Activated CD4-positive, alpha-beta T cell treated with anti-CD3 and anti-CD28 coated beads for 36 hours (primary cell): ENCODE data around the gene TTC33. TPM values are rescaled to one million over a fixed set of nuclear protein-coding genes. Genes with fewer than 3 reads are reported as not detected.
"Not testable (repeated sequence)": the region's sequence is repeated elsewhere in the genome, so short reads cannot be mapped to it uniquely, and the experiment has no call there.

Experiments used
- ATAC-seq: fragments of 200-7000 bp; cut with Tn5 transposase; one replicate; pipeline ENCODE4 v1.10.0; 2021; ENCODE audit warnings: mild to moderate bottlenecking, moderate library complexity
- CTCF ChIA-PET: fragments of 350-600 bp; sonication (Branson Sonifier 250); formaldehyde crosslinking; loops from one replicate; lab custom pipeline; 2021; ENCODE audit warnings: antibody characterized with exemption; lab: Charles Lee
- POLR2A ChIA-PET: fragments of 350-600 bp; sonication (Branson Sonifier 250); formaldehyde crosslinking; loops from one replicate; lab custom pipeline; 2021; ENCODE audit warnings: antibody characterized with exemption, inconsistent platforms; lab: Charles Lee
- DNase-seq: peaks from one replicate; pipeline ENCODE4 v3.0.0-alpha.2; 2020
- H3K27ac Mint-ChIP-seq: one replicate; pipeline ENCODE4 v1.8.0; 2021; ENCODE audit warnings: mixed read lengths
- H3K27me3 Mint-ChIP-seq: one replicate; pipeline ENCODE4 v1.8.0; 2021; ENCODE audit warnings: mixed read lengths
- H3K36me3 Mint-ChIP-seq: one replicate; pipeline ENCODE4 v1.8.0; 2021; ENCODE audit warnings: low read depth, mixed read lengths
- H3K4me1 Mint-ChIP-seq: one replicate; pipeline ENCODE4 v1.8.0; 2021; ENCODE audit warnings: mixed read lengths
- H3K4me3 Mint-ChIP-seq: one replicate; pipeline ENCODE4 v1.8.0; 2021; ENCODE audit warnings: mild to moderate bottlenecking, moderate library complexity, mixed read lengths
- H3K9me3 Mint-ChIP-seq: one replicate; pipeline ENCODE4 v1.8.0; 2021; ENCODE audit warnings: low read depth, mixed read lengths
- intact Hi-C, 2 experiments: fragments of 100-400 bp; cut with DNase I in 1 of 2; cut with micrococcal nuclease in 1 of 2; formaldehyde crosslinking; loops; one replicate each; pipeline versions ENCODE4 v1.14.2 to v1.15.1; 2022 to 2024; cut with DNase I, micrococcal nuclease
- total RNA-seq, 2 experiments: library from RNA; stranded (reverse); gene quantifications; one replicate each; pipeline ENCODE4 v1.2.3, GENCODE V29; 2021

TTC33 gene
- total RNA-seq = 10 to 100 TPM; 31.4 to 31.7 TPM

- Mint-ChIP-seq H3K27ac (no peak within 1 kb of the TSS), H3K36me3 (peaks cover 23% of the 10 kb centered on the region), H3K4me3 (no peak within 1 kb of the TSS), H3K9me3 (no peaks in the 10 kb centered on the region), H3K4me1 (peaks cover 21% of the 10 kb centered on the region), H3K27me3 (no peaks in the 10 kb centered on the region)
- CTCF ChIA-PET = interaction anchor here (0.6 to 1.7 kb wide), 10 partner anchors 9 to 1227 kb away, joined by 3 to 6 read pairs (median 3); partner anchors contain the start of gene PRKAA1
- POLR2A ChIA-PET = interaction anchor here (0.5 kb wide), 1 partner anchor 68 kb away, joined by 3 read pairs; no protein-coding TSS in a partner anchor
- ATAC-seq (peak; percentile 90), DNase-seq (peak; percentile 99)
- intact Hi-C loops = loop anchor here (1.0 to 10.0 kb wide), 5 partner anchors 43 to 351 kb away; partner anchors contain the start of genes PRKAA1 (in 2 of the 2) and RPL37 (in 2 of the 2)
Measured at GRCh38 chr5:40755407-40756365, at the start of gene TTC33. TTC33 (minus strand) TSS chr5:40755961; CDS start chr5:40747018, 8,943 bp downstream.

DNA sequence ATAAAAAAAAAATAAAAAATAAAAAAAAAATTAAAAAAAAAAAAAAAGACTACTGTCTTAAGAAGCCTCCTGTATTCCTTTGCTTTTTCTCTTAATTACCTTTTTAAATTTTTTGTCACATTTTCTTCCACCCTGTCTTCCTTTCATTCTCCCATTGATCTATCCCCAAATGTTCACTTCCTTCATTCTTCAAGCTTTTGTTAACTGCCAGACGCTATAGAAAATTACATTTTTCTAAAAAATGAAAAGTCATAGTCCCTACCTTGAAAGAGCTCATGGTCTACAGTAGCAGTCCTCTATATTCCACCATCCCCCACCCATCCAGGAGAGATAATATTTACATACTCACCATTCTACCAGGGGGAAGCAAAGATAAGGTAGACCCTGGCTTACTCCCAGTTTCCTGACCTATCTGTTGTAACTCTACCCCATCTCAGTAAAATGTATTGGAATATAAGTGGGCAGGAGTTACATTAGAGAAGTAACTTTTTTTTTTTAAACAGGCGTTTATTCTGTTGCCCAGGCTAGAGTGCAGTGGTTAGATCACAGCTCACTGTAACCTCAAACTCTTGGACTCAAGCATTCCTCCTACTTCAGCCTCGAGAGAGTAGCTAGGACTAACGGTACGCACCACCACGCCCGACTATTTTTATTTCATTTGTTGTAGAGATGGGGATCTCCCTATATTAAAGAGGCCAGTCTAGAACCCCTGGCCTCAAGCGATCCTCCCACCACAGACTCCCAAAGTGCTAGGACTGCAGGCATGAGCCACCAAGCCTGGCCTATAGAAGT is 46.2 kb upstream of the TTC33 start:
- H3K36me3 Mint-ChIP-seq = no peaks in the 10 kb centered on the region
- intact Hi-C loops = no loop called here
- no peak for DNase-seq
- no peak overlapping the region for H3K4me3 Mint-ChIP-seq
- POLR2A ChIA-PET = interaction anchor here (0.6 kb wide), 1 partner anchor 1102 kb away, joined by 3 read pairs; the partner anchor contains the start of gene RIMOC1
- H3K27ac Mint-ChIP-seq = no peak overlapping the region
- H3K4me1 Mint-ChIP-seq = peaks cover 2% of the 10 kb centered on the region
- CTCF ChIA-PET = no interaction called here
- H3K27me3 Mint-ChIP-seq = peaks cover 2% of the 10 kb centered on the region
- H3K9me3 Mint-ChIP-seq = no peaks in the 10 kb centered on the region
- ATAC-seq = no peak

DNA sequence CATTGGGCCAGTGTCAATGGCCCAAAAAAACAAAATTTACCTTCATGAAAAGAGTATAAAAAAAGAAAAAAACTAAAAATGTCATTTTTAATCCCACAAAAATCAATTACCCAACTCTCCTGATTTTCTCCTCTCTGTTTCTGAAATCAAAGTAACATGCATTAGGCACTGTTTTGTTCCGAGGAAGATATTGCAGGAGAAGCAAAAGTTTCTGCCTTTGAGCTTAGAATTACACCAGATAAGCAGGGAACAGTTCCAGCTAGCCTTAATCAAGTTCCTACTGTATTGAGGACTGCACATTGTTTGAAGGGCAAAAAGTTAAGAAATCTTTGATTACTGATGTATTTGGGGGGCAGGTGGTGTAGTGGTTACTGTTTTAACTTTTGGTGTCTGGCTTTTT is 43.5 kb upstream of the TTC33 start:
- Mint-ChIP-seq H3K4me1 (peaks cover 26% of the 10 kb centered on the region), H3K9me3 (no peaks in the 10 kb centered on the region), H3K27ac (no peak overlapping the region), H3K4me3 (no peak overlapping the region), H3K36me3 (peaks cover 19% of the 10 kb centered on the region), H3K27me3 (peaks cover 2% of the 10 kb centered on the region)
- intact Hi-C loops = no loop called here
- ChIA-PET POLR2A (interaction anchor here (2.1 kb wide), 1 partner anchor 33 kb away, joined by 11 read pairs; no protein-coding TSS in a partner anchor), CTCF (interaction anchor here (0.7 to 1.5 kb wide), 5 partner anchors 8 to 390 kb away, joined by 3 to 6 read pairs (median 3); no protein-coding TSS in a partner anchor)
- no peak for DNase-seq
- ATAC-seq = no peak

DNA sequence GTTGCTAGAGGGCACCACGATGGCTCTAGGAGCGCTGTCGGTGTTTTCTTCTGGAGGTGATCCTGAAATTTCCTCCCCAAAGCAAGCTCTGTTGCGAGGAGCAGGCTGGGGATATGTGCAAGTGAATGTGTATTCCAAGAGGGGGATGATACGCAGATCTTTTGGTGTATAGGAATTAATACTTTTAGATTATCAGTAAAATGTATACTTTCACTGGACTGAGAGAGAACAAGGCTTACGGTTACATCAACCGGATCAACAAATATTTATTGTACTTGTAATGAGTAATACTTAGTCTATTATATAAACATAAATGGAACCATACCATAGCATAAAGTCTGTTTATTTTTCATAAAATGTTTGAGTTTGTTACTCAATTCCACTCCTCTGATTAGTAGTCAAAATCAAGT is 43.0 kb upstream of the TTC33 start:
- DNase-seq = no peak
- no peak for ATAC-seq
- Mint-ChIP-seq H3K27me3 (peaks cover 2% of the 10 kb centered on the region), H3K27ac (no peak overlapping the region), H3K36me3 (peaks cover 22% of the 10 kb centered on the region), H3K9me3 (no peaks in the 10 kb centered on the region), H3K4me1 (peaks cover 30% of the 10 kb centered on the region), H3K4me3 (peak overlapping the region; percentile 82)
- POLR2A ChIA-PET = interaction anchor here (0.6 to 2.1 kb wide), 4 partner anchors 22 to 393 kb away, joined by 3 to 11 read pairs (median 3); no protein-coding TSS in a partner anchor
- CTCF ChIA-PET = interaction anchor here (0.7 to 1.5 kb wide), 5 partner anchors 9 to 391 kb away, joined by 3 to 6 read pairs (median 3); no protein-coding TSS in a partner anchor
- intact Hi-C loops = loop anchor here (1.0 kb wide), 5 partner anchors 14 to 80 kb away; partner anchors contain the start of genes TTC33 (in 2 of the 2) and RPL37 (in 1 of the 2)

GRCh38 chr5:40798012-40798800 is 42.4 kb upstream of the TTC33 start, which contains the start of gene PRKAA1:
PRKAA1 (minus strand) TSS chr5:40798374; CDS start chr5:40798189, 185 bp downstream.
- H3K27me3 Mint-ChIP-seq = peaks cover 2% of the 10 kb centered on the region
- DNase-seq (peak; percentile 93), ATAC-seq (peak; percentile 94)
- H3K36me3 Mint-ChIP-seq = peaks cover 24% of the 10 kb centered on the region
- H3K4me1 Mint-ChIP-seq = peaks cover 35% of the 10 kb centered on the region
- intact Hi-C loops = loop anchor here (1.0 kb wide), 5 partner anchors 15 to 81 kb away; partner anchors contain the start of genes TTC33 (in 2 of the 2) and RPL37 (in 1 of the 2)
- H3K4me3 Mint-ChIP-seq = peak within 1 kb of the TSS; percentile 82
- POLR2A ChIA-PET = interaction anchor here (0.6 to 2.1 kb wide), 4 partner anchors 21 to 392 kb away, joined by 3 to 11 read pairs (median 3); no protein-coding TSS in a partner anchor
- H3K27ac Mint-ChIP-seq = peak within 1 kb of the TSS; percentile 78
- CTCF ChIA-PET = interaction anchor here (1.0 to 1.5 kb wide), 4 partner anchors 10 to 391 kb away, joined by 3 to 6 read pairs (median 4); no protein-coding TSS in a partner anchor
- H3K9me3 Mint-ChIP-seq = no peaks in the 10 kb centered on the region

GRCh38 chr5:40797273-40798011 is 41.7 kb upstream of the TTC33 start:
- ChIA-PET CTCF (interaction anchor here (0.5 to 1.5 kb wide), 4 partner anchors 11 to 64 kb away, joined by 3 to 6 read pairs (median 4); no protein-coding TSS in a partner anchor), POLR2A (interaction anchor here (0.8 to 2.1 kb wide), 3 partner anchors 20 to 391 kb away, joined by 3 to 11 read pairs (median 3); no protein-coding TSS in a partner anchor)
- Mint-ChIP-seq H3K27ac (peak overlapping the region; percentile 78), H3K9me3 (no peaks in the 10 kb centered on the region), H3K27me3 (peaks cover 2% of the 10 kb centered on the region), H3K4me3 (peak overlapping the region; percentile 82), H3K4me1 (peaks cover 40% of the 10 kb centered on the region), H3K36me3 (peaks cover 24% of the 10 kb centered on the region)
- ATAC-seq (peak; percentile 43), DNase-seq (peak; percentile 88)
- intact Hi-C loops = loop anchor here (1.0 kb wide), 6 partner anchors 16 to 82 kb away; partner anchors contain the start of genes TTC33 (in 2 of the 2) and RPL37 (in 1 of the 2)

GRCh38 chr5:40796487-40796889 is 40.7 kb upstream of the TTC33 start:
- Mint-ChIP-seq H3K27me3 (peaks cover 2% of the 10 kb centered on the region), H3K4me3 (peak overlapping the region; percentile 82), H3K36me3 (peaks cover 24% of the 10 kb centered on the region), H3K27ac (peak overlapping the region; percentile 69), H3K4me1 (peaks cover 45% of the 10 kb centered on the region), H3K9me3 (no peaks in the 10 kb centered on the region)
- intact Hi-C loops = no loop called here
- CTCF ChIA-PET = interaction anchor here (0.5 to 1.1 kb wide), 4 partner anchors 10 to 65 kb away, joined by 3 to 5 read pairs (median 3); no protein-coding TSS in a partner anchor
- DNase-seq (no peak), ATAC-seq (no peak)
- POLR2A ChIA-PET = no interaction called here

GRCh38 chr5:40794877-40795276 is 39.1 kb upstream of the TTC33 start:
- H3K9me3 Mint-ChIP-seq, DNase-seq, CTCF ChIA-PET, H3K4me3 Mint-ChIP-seq, ATAC-seq, H3K27me3 Mint-ChIP-seq, H3K27ac Mint-ChIP-seq, intact Hi-C loops: not testable (repeated sequence)
- Mint-ChIP-seq H3K36me3 (peaks cover 26% of the 10 kb centered on the region), H3K4me1 (peaks cover 60% of the 10 kb centered on the region)
- POLR2A ChIA-PET = interaction anchor here (0.6 kb wide), 1 partner anchor 24 kb away, joined by 3 read pairs; no protein-coding TSS in a partner anchor

- intact Hi-C loops = not testable (repeated sequence)
Measured at GRCh38 chr5:40794340-40794739, 38.6 kb upstream of the TTC33 start.

More at GRCh38 chr5:40794340-40794739, 38.6 kb upstream of the TTC33 start:
- H3K4me3 Mint-ChIP-seq, H3K9me3 Mint-ChIP-seq, H3K27me3 Mint-ChIP-seq, DNase-seq, ATAC-seq, H3K27ac Mint-ChIP-seq: not testable (repeated sequence)
- POLR2A ChIA-PET = interaction anchor here (0.6 kb wide), 1 partner anchor 23 kb away, joined by 3 read pairs; no protein-coding TSS in a partner anchor
- Mint-ChIP-seq H3K36me3 (peaks cover 27% of the 10 kb centered on the region), H3K4me1 (peaks cover 62% of the 10 kb centered on the region)
- CTCF ChIA-PET = interaction anchor here (0.6 kb wide), 1 partner anchor 18 kb away, joined by 3 read pairs; no protein-coding TSS in a partner anchor
